SKM-1 treated with dmso at 0.1 percent for 144 hours (cell line): ENCODE data around the gene SUSD2.
"Not testable (repeated sequence)": the region's sequence is repeated elsewhere in the genome, so short reads cannot be mapped to it uniquely, and the experiment has no call there.

Source experiments
- DNase-seq: peaks from one replicate; lab custom pipeline; 2025; ENCODE audit not compliant: unreplicated experiment; lab: John Stamatoyannopoulos, UW

The SUSD2 gene

GRCh38 chr22:24176630-24177029 is 4.7 kb upstream of the SUSD2 start:
- DNase-seq = no peak

GRCh38 chr22:24177045-24177444 is 4.2 kb upstream of the SUSD2 start:
- no peak for DNase-seq

GRCh38 chr22:24177456-24177855 is 3.8 kb upstream of the SUSD2 start:
- no peak for DNase-seq

GRCh38 chr22:24178021-24178431 is 3.3 kb upstream of the SUSD2 start:
- DNase-seq = no peak

GRCh38 chr22:24178502-24179440 is 2.5 kb upstream of the SUSD2 start:
- DNase-seq = no peak

- no peak for DNase-seq
These were observed 1.6 kb upstream of the SUSD2 start for GRCh38 chr22:24179478-24180210.

GRCh38 chr22:24180316-24181087 is 785 bp upstream of the SUSD2 start:
- DNase-seq = no peak

GRCh38 chr22:24181996-24182899 is 961 bp downstream of the SUSD2 start:
- DNase-seq = no peak

- DNase-seq = not testable (repeated sequence)
These were observed 1.6 kb downstream of the SUSD2 start for GRCh38 chr22:24182900-24183246.

GRCh38 chr22:24183321-24184031 is 2.2 kb downstream of the SUSD2 start:
- no peak for DNase-seq

- DNase-seq = no peak
These were observed 2.9 kb downstream of the SUSD2 start for GRCh38 chr22:24184057-24184798.

GRCh38 chr22:24185001-24185500 is 3.8 kb downstream of the SUSD2 start:
- DNase-seq = no peak

- no peak for DNase-seq
These were observed 4.4 kb downstream of the SUSD2 start for GRCh38 chr22:24185501-24186351.

- no peak for DNase-seq
These were observed 5.1 kb downstream of the SUSD2 start for GRCh38 chr22:24186352-24186740.

- DNase-seq = no peak
These were observed 5.8 kb downstream of the SUSD2 start for GRCh38 chr22:24186892-24187670.

GRCh38 chr22:24187731-24188644 is 6.7 kb downstream of the SUSD2 start:
- DNase-seq = no peak
